HCT116 (cell line): Measurements from ENCODE around the gene PRSS56. TPM values are rescaled to one million over a fixed set of nuclear protein-coding genes. Genes with fewer than 3 reads are reported as not detected.

Experiments
- ATAC-seq: fragments of 200-7000 bp; cut with Tn5 transposase; 2 replicates; pipeline ENCODE4 v1.9.1; 2020; ENCODE audit warnings: mild to moderate bottlenecking, moderate library complexity
- BruUV-seq: library from RNA; stranded (reverse); fragments of 400-500 nt; replicated peaks from 2 replicates; lab custom pipeline; 2021; lab: Mats Ljungman, UMichigan
- CTCF ChIA-PET: fragments of 300-600 bp; sonication (Branson Sonifier 250); formaldehyde crosslinking; loops from one replicate; lab custom pipeline; 2021; ENCODE audit warnings: antibody characterized with exemption; lab: Charles Lee
- POLR2A ChIA-PET: fragments of 300-600, 350-600 bp; sonication (Branson Sonifier 250); formaldehyde crosslinking; loops from one replicate; lab custom pipeline; 2021; ENCODE audit warnings: antibody characterized with exemption; lab: Charles Lee
- RAD21 ChIA-PET, 2 experiments: fragments of 300-600 bp; sonication (Branson Sonifier 250); formaldehyde crosslinking; loops; one replicate each; lab custom pipeline; 2023; ENCODE audit warnings: low total read pairs in 2 of 2; ENCODE audit not compliant: uncharacterized antibody in 2 of 2, unreplicated experiment in 2 of 2, low non-redundant PET in 1 of 2; lab: Charles Lee
- DNase-seq: peaks from one replicate; pipeline ENCODE4 v3.0.0-alpha.2; 2010; ENCODE audit warnings: low read depth, low spot score
- H2AFZ ChIP-seq: fragments of 200-600 bp; shearing (Covaris generic), sonication (generic); 2 replicates; pipeline ENCODE4 v1.6.1; 2017; ENCODE audit warnings: low read depth, mixed run types, mixed read lengths, antibody characterized with exemption, low read length; ENCODE audit not compliant: poor library complexity, severe bottlenecking
- H3K27ac ChIP-seq: 2 replicates; pipeline ENCODE4 v1.5.1; 2012; ENCODE audit warnings: low read depth, low read length
- H3K27me3 ChIP-seq: fragments of 200-600 bp; sonication (generic); 2 replicates; pipeline ENCODE4 v1.6.1; 2016; ENCODE audit warnings: mixed run types, low read length, mixed read lengths; ENCODE audit not compliant: insufficient read depth
- H3K36me3 ChIP-seq, 2 experiments: fragments of 200-500 bp in 1 of 2; fragments of 200-600 bp in 1 of 2; sonication (Bioruptor generic) in 1 of 2; sonication (generic) in 1 of 2; 2 replicates each; pipeline versions ENCODE4 v1.5.1 to v1.6.1; 2014 to 2016; ENCODE audit warnings: low read length in 2 of 2, inconsistent platforms in 1 of 2, mixed read lengths in 1 of 2, mixed run types in 1 of 2; ENCODE audit not compliant: insufficient read depth in 2 of 2, control insufficient read depth in 1 of 2
- H3K4me1 ChIP-seq, 2 experiments: fragments of 200-600 bp in 1 of 2; sonication (generic) in 1 of 2; 2 replicates each; pipeline versions ENCODE4 v1.5.1 to v1.6.1; 2012 to 2017; ENCODE audit warnings: low read length in 2 of 2, inconsistent platforms in 1 of 2, mild to moderate bottlenecking in 1 of 2, mixed read lengths in 1 of 2, mixed run types in 1 of 2, moderate library complexity in 1 of 2; ENCODE audit not compliant: insufficient read depth in 2 of 2, control insufficient read depth in 1 of 2
- H3K4me2 ChIP-seq: fragments of 200-600 bp; sonication (generic); 2 replicates; pipeline ENCODE4 v1.6.1; 2017; ENCODE audit warnings: mixed run types, low read length, mixed read lengths
- H3K4me3 ChIP-seq, 2 experiments: fragments of 200-600 bp in 1 of 2; sonication (generic) in 1 of 2; replicated peaks in 1 of 2; 2 replicates each; pipeline ENCODE4 v1.5.1; 2011 to 2016; ENCODE audit warnings: low read length in 2 of 2, control low read depth in 1 of 2, low read depth in 1 of 2, mild to moderate bottlenecking in 1 of 2, mixed read lengths in 1 of 2, mixed run types in 1 of 2
- H3K79me2 ChIP-seq: fragments of 200-600 bp; sonication (generic); 2 replicates; pipeline ENCODE4 v1.6.1; 2017; ENCODE audit warnings: mild to moderate bottlenecking, mixed run types, low read length, moderate library complexity, mixed read lengths; ENCODE audit not compliant: insufficient read depth
- H3K9ac ChIP-seq: fragments of 200-600 bp; sonication (generic); 2 replicates; pipeline ENCODE4 v1.6.1; 2016; ENCODE audit warnings: low read length, mixed read lengths
- H3K9me2 ChIP-seq: fragments of 200-600 bp; sonication (generic), shearing (Covaris generic); 2 replicates; pipeline ENCODE4 v1.6.1; 2017; ENCODE audit warnings: mixed run types, mild to moderate bottlenecking, moderate library complexity; ENCODE audit not compliant: insufficient read depth
- H3K9me3 ChIP-seq, 2 experiments: fragments of 200-500 bp in 1 of 2; fragments of 200-600 bp in 1 of 2; sonication (Bioruptor generic) in 1 of 2; sonication (generic) in 1 of 2; 2 replicates each; pipeline ENCODE4 v1.6.1; 2014 to 2017; ENCODE audit warnings: low read length in 2 of 2, mixed read lengths in 2 of 2, inconsistent platforms in 1 of 2, low read depth in 1 of 2, mild to moderate bottlenecking in 1 of 2, mixed run types in 1 of 2, moderate library complexity in 1 of 2; ENCODE audit not compliant: control insufficient read depth in 1 of 2, insufficient read depth in 1 of 2
- H4K20me1 ChIP-seq: fragments of 200-600 bp; sonication (generic), shearing (Covaris generic); 2 replicates; pipeline ENCODE4 v1.6.1; 2017; ENCODE audit warnings: mixed run types, mild to moderate bottlenecking, moderate library complexity; ENCODE audit not compliant: insufficient read depth
- CTCF ChIP-seq, 3 experiments: fragments of 200-600 bp in 1 of 3; sonication (generic) in 1 of 3; IDR thresholded peaks in 2 of 3; conservative IDR thresholded peaks in 1 of 3; 2 replicates each; pipeline ENCODE4 v1.5.1; 2012 to 2017; ENCODE audit warnings: low read depth in 2 of 3, low read length in 2 of 3, antibody characterized with exemption in 1 of 3, borderline replicate concordance in 1 of 3, control low read depth in 1 of 3, mild to moderate bottlenecking in 1 of 3, mixed read lengths in 1 of 3, mixed run types in 1 of 3, moderate library complexity in 1 of 3; ENCODE audit not compliant: insufficient read depth in 1 of 3
- EGR1 ChIP-seq: IDR thresholded peaks from 2 replicates; pipeline ENCODE4 v1.6.1; 2012; ENCODE audit warnings: low read depth
- EZH2 ChIP-seq: fragments of 200-600 bp; sonication (generic); IDR thresholded peaks from 2 replicates; pipeline ENCODE4 v1.6.1; 2017; ENCODE audit warnings: antibody characterized with exemption, mixed run types
- FOSL1 ChIP-seq: IDR thresholded peaks from 2 replicates; pipeline ENCODE4 v1.6.1; 2012; ENCODE audit warnings: low read depth
- POLR2A ChIP-seq: IDR thresholded peaks from 2 replicates; pipeline ENCODE4 v1.7.0; 2011; ENCODE audit warnings: borderline replicate concordance; ENCODE audit not compliant: insufficient read depth, insufficient read length; ENCODE audit errors: extremely low read depth
- POLR2AphosphoS5 ChIP-seq: IDR thresholded peaks from 2 replicates; pipeline ENCODE4 v1.6.1; 2011; ENCODE audit warnings: mild to moderate bottlenecking, low read depth, low read length, moderate library complexity
- SP1 ChIP-seq: IDR thresholded peaks from 2 replicates; pipeline ENCODE4 v1.6.1; 2012; ENCODE audit warnings: low read depth
- TCF7L2 ChIP-seq: IDR thresholded peaks from 2 replicates; pipeline ENCODE4 v1.7.0; 2011; ENCODE audit warnings: borderline replicate concordance, inconsistent platforms; ENCODE audit not compliant: insufficient read depth, insufficient read length; ENCODE audit errors: extremely low read depth
- ZBTB33 ChIP-seq: IDR thresholded peaks from 2 replicates; pipeline ENCODE4 v1.6.1; 2011; ENCODE audit warnings: mild to moderate bottlenecking, low read length, moderate library complexity; ENCODE audit not compliant: insufficient replicate concordance; ENCODE audit errors: extremely low read depth
- ZNF274 ChIP-seq: fragments of 200-500 bp; sonication (Bioruptor generic); IDR thresholded peaks from 2 replicates; pipeline ENCODE4 v1.6.1; 2014; ENCODE audit warnings: mild to moderate bottlenecking, low read depth, low read length, inconsistent platforms
- intact Hi-C: fragments of 100-400 bp; cut with micrococcal nuclease; formaldehyde crosslinking; loops from 2 replicates; pipeline ENCODE4 v1.10.0; 2022
- total RNA-seq: library from RNA; stranded (reverse); gene quantifications from one replicate; pipeline ENCODE4 v1.2.1, GENCODE V29; 2021; ENCODE audit not compliant: unreplicated experiment
- TF ChIP-seq, protein P1 (sequence below): IDR thresholded peaks from 2 replicates; pipeline ENCODE4 v1.6.1; 2012

The PRSS56 gene
- total RNA-seq, 1 experiment from 2014 or later = not detected

- RAD21 ChIA-PET = no interaction called here
- no peak for DNase-seq
- Histone ChIP-seq H2AFZ (no peak overlapping the region), H3K9me2 (no peaks in the 10 kb centered on the region), H4K20me1 (no peaks in the 10 kb centered on the region), H3K4me3 (no peak overlapping the region), H3K27ac (no peak overlapping the region), H3K9ac (no peak overlapping the region), H3K4me2 (no peak overlapping the region), H3K4me1 (no peaks in the 10 kb centered on the region), H3K9me3 (no peaks in the 10 kb centered on the region), H3K36me3 (no peaks in the 10 kb centered on the region), H3K27me3 (no peaks in the 10 kb centered on the region), H3K79me2 (no peaks in the 10 kb centered on the region)
- POLR2A ChIA-PET = no interaction called here
- TF ChIP-seq POLR2A (no peak), CTCF (IDR thresholded peaks at IDR 0.05 in 2 of 3, conservative IDR thresholded peaks at IDR 0.05 in 1 of 3; ENCODE audit: borderline replicate concordance in 1 of 3, insufficient read depth in 1 of 3, low read depth in 2 of 3, low read length in 2 of 3) (no peak), ZBTB33 (no peak), FOSL1 (no peak), SP1 (no peak), EGR1 (no peak), EZH2 (no peak), ZNF274 (no peak), POLR2AphosphoS5 (no peak), TCF7L2 (no peak)
- TF ChIP-seq, protein P1, sequence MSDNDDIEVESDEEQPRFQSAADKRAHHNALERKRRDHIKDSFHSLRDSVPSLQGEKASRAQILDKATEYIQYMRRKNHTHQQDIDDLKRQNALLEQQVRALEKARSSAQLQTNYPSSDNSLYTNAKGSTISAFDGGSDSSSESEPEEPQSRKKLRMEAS = no peak
- no TSS peak for BruUV-seq
- intact Hi-C loops = no loop called here
- CTCF ChIA-PET = no interaction called here
- no peak for ATAC-seq
Observed at GRCh38 chr2:232516551-232516950, 3.6 kb upstream of the PRSS56 start.
